Stimulated activated effector memory CD8-positive, alpha-beta T cell treated with anti-CD3 and anti-CD28 coated beads, Interleukin-12 subunit alpha, Interleukin-12 subunit beta, amount 100 ng/mL, for 72 hours (primary cell): Measurements from ENCODE around the gene SOAT1.
"Not testable (repeated sequence)": the region's sequence is repeated elsewhere in the genome, so short reads cannot be mapped to it uniquely, and the experiment has no call there.

Experiments
- ATAC-seq: fragments of 150-1000 bp; cut with Tn5 transposase; 2 replicates; pipeline ENCODE4 v1.10.0; 2021
- DNase-seq, 2 donors: peaks; one replicate each; pipeline ENCODE4 v3.0.0; 2021 to 2022; ENCODE audit warnings: low spot score in 2 of 2
- H3K27ac Mint-ChIP-seq: one replicate; pipeline ENCODE4 v1.8.0; 2022; ENCODE audit warnings: mild to moderate bottlenecking, mixed read lengths
- H3K36me3 Mint-ChIP-seq: one replicate; pipeline ENCODE4 v1.8.0; 2022; ENCODE audit warnings: mild to moderate bottlenecking, mixed read lengths
- H3K4me1 Mint-ChIP-seq: one replicate; pipeline ENCODE4 v1.8.0; 2022; ENCODE audit warnings: mixed read lengths
- H3K4me3 Mint-ChIP-seq: one replicate; pipeline ENCODE4 v1.8.0; 2022; ENCODE audit warnings: mild to moderate bottlenecking, mixed read lengths
- H3K9me3 Mint-ChIP-seq: one replicate; pipeline ENCODE4 v1.8.0; 2022; ENCODE audit warnings: mixed read lengths

Gene SOAT1

DNA sequence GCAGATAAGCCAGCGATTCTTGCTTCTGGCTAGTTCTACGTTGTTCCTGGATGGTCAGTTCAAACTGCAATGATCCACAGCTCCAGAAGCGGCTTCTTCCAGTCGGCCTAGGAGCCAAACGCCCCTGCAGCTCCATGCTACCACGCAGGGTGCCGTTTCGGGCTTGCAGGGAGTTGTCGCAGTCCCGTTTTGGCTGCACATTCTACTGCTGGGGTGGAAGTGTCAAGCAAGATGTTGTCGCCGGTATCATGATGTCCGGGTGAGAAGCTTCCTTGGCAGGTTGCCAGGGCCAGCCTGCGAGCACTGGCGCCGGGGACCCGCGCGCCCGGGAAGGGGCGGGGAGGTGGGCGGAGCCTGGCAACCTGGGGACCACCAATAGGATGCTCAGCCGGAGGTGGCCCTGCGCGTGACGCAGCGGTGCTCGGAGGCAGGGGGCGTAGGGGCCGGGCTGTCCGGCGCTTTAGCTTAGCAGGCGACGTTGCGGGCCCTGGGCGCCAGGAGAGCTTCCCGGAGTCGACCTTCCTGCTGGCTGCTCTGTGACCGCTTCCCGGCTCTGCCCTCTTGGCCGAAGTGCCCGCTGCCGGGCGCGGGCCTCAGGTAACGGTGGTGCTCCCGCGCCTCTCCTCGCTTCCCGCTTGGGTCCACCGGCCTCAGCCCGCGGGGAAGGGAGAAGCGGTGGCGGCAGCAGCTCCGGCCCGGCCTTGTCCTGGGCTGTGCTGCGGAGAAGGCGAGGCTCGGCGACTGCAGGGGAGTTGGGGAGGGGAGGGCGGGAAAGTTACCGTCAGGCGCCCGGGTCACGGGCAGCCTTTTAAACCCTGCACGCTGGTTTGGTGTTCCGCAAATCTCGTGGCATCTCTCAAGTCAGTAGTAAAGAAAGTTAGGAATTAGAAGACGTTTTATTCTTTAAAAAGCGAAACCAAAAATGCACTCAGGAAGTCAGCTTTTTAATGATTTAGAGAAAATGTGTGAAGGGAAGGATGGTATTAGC is at the start of gene SOAT1:
Gene SOAT1 (plus strand): TSS at position 458 of the 988 bp plus-strand sequence. CDS start 8,888 bp downstream, outside the sequence.
- ATAC-seq (peak; percentile 98), DNase-seq (peak; percentile 92 to 96)
- Mint-ChIP-seq H3K4me1 (peaks cover 31% of the 10 kb centered on the region), H3K27ac (peak within 1 kb of the TSS; percentile 84), H3K36me3 (peaks cover 19% of the 10 kb centered on the region), H3K9me3 (no peaks in the 10 kb centered on the region), H3K4me3 (peak within 1 kb of the TSS; percentile 76)

DNA sequence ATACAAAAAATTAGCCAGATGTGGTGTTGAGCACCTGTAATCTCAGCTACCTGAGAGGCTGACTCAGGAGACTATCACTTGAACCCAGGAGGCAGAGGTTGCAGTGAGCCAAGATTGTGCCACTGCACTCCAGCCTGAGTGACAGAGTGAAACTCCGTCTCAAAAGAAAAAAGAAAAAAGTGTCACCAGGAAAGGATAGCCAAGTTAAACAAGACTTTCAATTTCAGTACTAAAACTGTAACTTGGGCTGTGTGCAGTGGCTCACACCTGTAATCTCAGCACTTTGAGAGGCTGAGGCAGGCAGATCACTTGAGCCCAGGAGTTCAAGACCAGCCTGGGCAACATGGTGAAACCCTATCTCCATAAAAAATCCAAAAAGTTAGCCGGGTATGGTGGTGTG is 48.2 kb upstream of the SOAT1 start:
- not testable (repeated sequence) for H3K27ac Mint-ChIP-seq, ATAC-seq, H3K4me1 Mint-ChIP-seq, H3K9me3 Mint-ChIP-seq, DNase-seq, H3K36me3 Mint-ChIP-seq, H3K4me3 Mint-ChIP-seq

- DNase-seq: no peak
- no peaks in the 10 kb centered on the region for H3K9me3 Mint-ChIP-seq
- no peaks in the 10 kb centered on the region for H3K36me3 Mint-ChIP-seq
- H3K4me3 Mint-ChIP-seq: no peak overlapping the region
- H3K4me1 Mint-ChIP-seq: no peaks in the 10 kb centered on the region
- no peak for ATAC-seq
- H3K27ac Mint-ChIP-seq: no peak overlapping the region
Observed at GRCh38 chr1:179247923-179248322, 45.7 kb upstream of the SOAT1 start.

DNA sequence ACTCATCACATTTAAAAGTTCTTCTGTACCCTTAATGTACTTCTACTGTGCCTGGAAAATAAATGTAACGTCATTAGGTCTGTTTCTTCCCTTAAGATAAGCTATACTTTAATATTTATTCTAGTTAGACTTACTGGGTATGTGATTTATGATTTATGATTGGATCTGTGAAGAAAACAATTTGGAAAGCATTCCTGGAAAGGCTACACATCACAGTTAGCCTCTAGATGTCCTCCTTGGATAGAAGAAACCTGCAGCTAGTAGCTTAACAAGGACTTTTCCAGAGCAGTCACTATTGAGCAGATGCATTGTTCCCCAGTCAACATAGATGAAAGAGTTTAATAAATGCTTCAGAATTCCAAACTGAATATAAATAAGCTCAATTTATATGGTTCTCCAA is 41.9 kb upstream of the SOAT1 start:
- DNase-seq: no peak
- Mint-ChIP-seq H3K36me3 (no peaks in the 10 kb centered on the region), H3K27ac (no peak overlapping the region), H3K9me3 (no peaks in the 10 kb centered on the region), H3K4me1 (no peaks in the 10 kb centered on the region), H3K4me3 (no peak overlapping the region)
- no peak for ATAC-seq

DNA sequence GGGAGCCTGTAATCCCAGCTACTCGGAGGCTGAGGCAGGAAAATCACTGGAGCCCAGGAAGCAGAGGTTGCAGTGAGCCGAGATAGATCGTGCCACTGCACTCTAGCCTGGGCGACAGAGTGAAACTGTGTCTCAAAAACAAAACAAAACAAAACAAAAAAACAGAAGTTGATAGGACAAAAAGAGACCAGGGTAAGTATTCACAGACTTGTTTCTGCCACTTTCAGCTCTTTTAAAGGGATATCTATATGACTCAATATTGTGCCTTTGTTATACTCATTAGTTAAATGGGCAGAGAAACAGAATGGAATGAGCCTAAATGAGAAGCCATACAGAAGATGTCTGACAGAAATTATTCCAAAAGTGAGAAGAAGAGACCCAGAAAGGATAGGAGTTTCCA is 41.0 kb upstream of the SOAT1 start:
- ATAC-seq: no peak
- H3K9me3 Mint-ChIP-seq: no peaks in the 10 kb centered on the region
- DNase-seq: no peak
- H3K4me3 Mint-ChIP-seq: no peak overlapping the region
- H3K36me3 Mint-ChIP-seq: no peaks in the 10 kb centered on the region
- no peak overlapping the region for H3K27ac Mint-ChIP-seq
- no peaks in the 10 kb centered on the region for H3K4me1 Mint-ChIP-seq

DNA sequence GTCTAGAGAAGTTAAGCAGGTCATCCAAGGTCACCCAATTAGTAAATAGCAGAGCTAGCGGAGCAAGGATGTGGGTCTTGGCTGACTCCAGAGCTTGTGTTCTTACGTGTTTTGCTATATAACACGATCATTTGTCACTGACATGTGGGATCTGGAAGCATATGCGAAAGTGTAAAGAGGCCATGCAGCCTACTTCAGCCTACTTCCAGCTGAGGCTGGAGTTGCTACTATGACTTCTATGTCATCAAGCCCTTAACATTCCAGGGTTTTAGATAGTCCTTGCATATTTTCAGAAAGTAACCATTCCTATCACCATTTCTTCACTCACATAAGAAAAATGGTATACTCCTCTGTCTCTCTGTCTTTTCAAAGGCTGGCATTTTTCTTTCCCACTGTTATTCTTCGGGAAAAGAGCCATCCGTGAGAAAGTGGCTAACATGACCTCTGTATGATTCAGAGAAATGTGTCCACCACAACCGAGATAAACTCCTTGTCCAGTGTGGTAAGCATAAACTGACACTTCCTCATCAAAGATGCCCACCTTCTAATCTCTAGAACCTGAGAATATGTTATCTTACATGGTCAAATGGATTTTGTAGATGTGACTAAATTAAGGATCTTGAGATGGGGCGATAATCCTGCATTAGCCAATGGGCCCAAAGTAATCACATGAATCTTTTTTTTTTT is 40.2 kb upstream of the SOAT1 start:
- no peaks in the 10 kb centered on the region for H3K9me3 Mint-ChIP-seq
- no peaks in the 10 kb centered on the region for H3K4me1 Mint-ChIP-seq
- no peak overlapping the region for H3K4me3 Mint-ChIP-seq
- H3K36me3 Mint-ChIP-seq: no peaks in the 10 kb centered on the region
- ATAC-seq: no peak
- no peak overlapping the region for H3K27ac Mint-ChIP-seq
- DNase-seq: no peak

DNA sequence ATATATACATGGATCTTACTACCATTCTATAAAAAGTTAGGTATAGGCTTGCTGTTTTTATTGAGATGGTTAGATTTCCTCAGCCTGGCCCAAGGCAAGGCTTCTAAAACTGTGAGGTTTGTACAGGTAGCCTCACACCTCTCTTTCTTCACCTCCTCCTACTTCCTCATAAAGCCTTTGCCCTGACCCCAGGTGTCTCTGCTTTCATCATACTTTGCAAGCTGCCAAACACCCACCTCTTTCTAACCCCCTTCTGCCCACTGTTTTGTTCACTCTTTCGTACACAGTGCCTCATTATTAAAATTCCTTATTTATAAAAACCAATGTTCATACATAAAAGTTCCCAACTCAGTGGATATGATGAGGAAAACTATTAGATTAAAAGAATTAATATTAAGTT is 31.4 kb upstream of the SOAT1 start:
- no peak for DNase-seq
- Mint-ChIP-seq H3K9me3 (no peaks in the 10 kb centered on the region), H3K4me3 (no peak overlapping the region), H3K27ac (no peak overlapping the region), H3K36me3 (no peaks in the 10 kb centered on the region), H3K4me1 (no peaks in the 10 kb centered on the region)
- ATAC-seq: no peak

DNA sequence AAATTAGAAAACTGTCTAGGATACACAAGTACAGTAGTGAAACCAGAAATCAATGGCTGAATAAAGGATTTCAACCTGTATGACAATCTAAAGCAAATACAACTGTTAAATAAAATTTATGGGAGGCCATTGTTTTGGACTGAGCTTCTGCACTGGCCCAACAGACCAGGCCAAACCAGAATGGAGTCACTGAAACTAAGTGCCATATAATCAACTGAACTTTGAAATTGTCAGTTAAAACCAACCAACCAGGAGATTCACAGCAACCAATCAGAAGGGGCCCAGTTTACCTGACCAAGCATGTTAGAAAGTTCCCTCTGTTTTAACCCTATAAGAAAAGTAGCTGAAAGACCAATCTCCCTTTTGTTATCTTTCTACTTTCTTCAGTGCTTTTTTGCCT is 30.5 kb upstream of the SOAT1 start:
- no peaks in the 10 kb centered on the region for H3K36me3 Mint-ChIP-seq

GRCh38 chr1:179264507-179264906 is 29.1 kb upstream of the SOAT1 start:
- no peak for ATAC-seq
- Mint-ChIP-seq H3K4me1 (no peaks in the 10 kb centered on the region), H3K4me3 (no peak overlapping the region), H3K9me3 (no peaks in the 10 kb centered on the region), H3K36me3 (no peaks in the 10 kb centered on the region), H3K27ac (no peak overlapping the region)
- DNase-seq: no peak

More for the DNA sequence above, 30.5 kb upstream of the SOAT1 start:
- H3K4me1 Mint-ChIP-seq: no peaks in the 10 kb centered on the region
- no peak overlapping the region for H3K27ac Mint-ChIP-seq
- no peak for DNase-seq
- no peak overlapping the region for H3K4me3 Mint-ChIP-seq
- no peaks in the 10 kb centered on the region for H3K9me3 Mint-ChIP-seq
- no peak for ATAC-seq

- H3K9me3 Mint-ChIP-seq: no peaks in the 10 kb centered on the region
- H3K4me1 Mint-ChIP-seq: no peaks in the 10 kb centered on the region
- ATAC-seq (no peak), DNase-seq (no peak)
- H3K36me3 Mint-ChIP-seq: no peaks in the 10 kb centered on the region
- no peak overlapping the region for H3K27ac Mint-ChIP-seq
- no peak overlapping the region for H3K4me3 Mint-ChIP-seq
Observed at GRCh38 chr1:179269071-179269470, 24.5 kb upstream of the SOAT1 start.

DNA sequence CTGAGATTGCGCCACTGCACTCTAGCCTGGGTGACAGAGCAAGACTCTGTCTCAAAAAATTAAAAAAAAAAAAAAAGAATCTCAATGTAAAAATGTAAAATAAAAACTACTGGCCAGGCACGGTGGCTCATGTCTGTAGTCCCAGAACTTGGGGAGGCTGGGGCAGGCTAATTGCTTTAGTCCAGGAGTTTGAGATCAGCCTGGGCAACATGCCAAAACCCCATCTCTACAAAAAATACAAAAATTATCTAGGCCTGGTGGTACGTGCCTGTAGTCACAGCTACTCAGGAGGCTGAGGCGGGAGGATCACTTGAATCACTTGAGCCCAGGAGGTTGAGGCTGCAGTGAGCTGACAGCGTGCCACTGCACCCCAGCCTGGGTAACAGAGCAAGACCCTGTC is 19.2 kb upstream of the SOAT1 start:
- not testable (repeated sequence) for ATAC-seq

GRCh38 chr1:179278920-179279319 is 14.7 kb upstream of the SOAT1 start:
- H3K27ac Mint-ChIP-seq: no peak overlapping the region
- H3K4me1 Mint-ChIP-seq: no peaks in the 10 kb centered on the region
- ATAC-seq: no peak
- H3K4me3 Mint-ChIP-seq: no peak overlapping the region
- H3K36me3 Mint-ChIP-seq: no peaks in the 10 kb centered on the region
- peaks cover 3% of the 10 kb centered on the region for H3K9me3 Mint-ChIP-seq
- no peak for DNase-seq

More for the DNA sequence above, 19.2 kb upstream of the SOAT1 start:
- H3K4me1 Mint-ChIP-seq, H3K4me3 Mint-ChIP-seq, H3K27ac Mint-ChIP-seq, H3K36me3 Mint-ChIP-seq, DNase-seq, H3K9me3 Mint-ChIP-seq: not testable (repeated sequence)

DNA sequence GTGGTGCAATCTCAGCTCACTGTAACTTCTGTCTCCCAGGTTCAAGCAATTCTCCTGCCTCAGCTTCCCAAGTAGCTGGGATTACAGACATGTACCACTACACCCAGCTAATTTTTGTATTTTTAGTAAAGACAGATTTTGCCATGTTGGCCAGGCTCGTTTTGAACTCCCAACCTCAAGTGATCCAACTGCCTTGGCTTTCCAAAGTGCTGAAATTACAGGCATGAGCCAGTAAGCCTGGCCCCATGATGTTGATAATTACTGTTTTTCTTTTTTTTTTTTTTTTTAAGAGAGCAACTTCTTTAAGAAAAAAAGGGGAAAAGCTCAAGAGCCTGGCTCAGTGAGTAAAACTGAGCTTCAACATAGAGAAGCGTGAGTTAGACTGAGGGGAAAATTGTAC is 9.6 kb upstream of the SOAT1 start:
- Mint-ChIP-seq H3K36me3 (no peaks in the 10 kb centered on the region), H3K4me3 (no peak overlapping the region), H3K4me1 (no peaks in the 10 kb centered on the region), H3K9me3 (peaks cover 3% of the 10 kb centered on the region), H3K27ac (no peak overlapping the region)
- DNase-seq: no peak
- no peak for ATAC-seq

DNA sequence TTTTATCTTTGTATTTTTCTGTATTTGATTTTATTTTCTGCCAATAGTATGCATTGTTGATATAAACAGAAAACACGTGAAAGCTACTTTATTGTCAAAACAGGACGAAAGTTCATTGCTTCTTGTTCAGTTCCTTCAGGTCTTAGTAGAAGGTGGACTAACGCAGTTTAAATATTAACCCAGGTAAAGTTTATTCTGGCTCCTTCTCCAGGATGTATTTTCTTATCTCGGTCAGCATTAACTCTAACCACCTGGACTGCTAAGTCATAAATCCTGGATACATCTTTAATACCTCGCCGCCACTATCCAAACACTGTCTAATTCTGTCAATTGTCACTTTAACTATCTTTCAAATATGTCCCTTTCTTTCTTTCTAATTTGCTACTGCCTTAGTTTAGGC is 5.7 kb upstream of the SOAT1 start:
- no peaks in the 10 kb centered on the region for H3K4me1 Mint-ChIP-seq
- H3K36me3 Mint-ChIP-seq: no peaks in the 10 kb centered on the region
- ATAC-seq (no peak), DNase-seq (no peak)
- no peaks in the 10 kb centered on the region for H3K9me3 Mint-ChIP-seq
- no peak overlapping the region for H3K4me3 Mint-ChIP-seq
- no peak overlapping the region for H3K27ac Mint-ChIP-seq

DNA sequence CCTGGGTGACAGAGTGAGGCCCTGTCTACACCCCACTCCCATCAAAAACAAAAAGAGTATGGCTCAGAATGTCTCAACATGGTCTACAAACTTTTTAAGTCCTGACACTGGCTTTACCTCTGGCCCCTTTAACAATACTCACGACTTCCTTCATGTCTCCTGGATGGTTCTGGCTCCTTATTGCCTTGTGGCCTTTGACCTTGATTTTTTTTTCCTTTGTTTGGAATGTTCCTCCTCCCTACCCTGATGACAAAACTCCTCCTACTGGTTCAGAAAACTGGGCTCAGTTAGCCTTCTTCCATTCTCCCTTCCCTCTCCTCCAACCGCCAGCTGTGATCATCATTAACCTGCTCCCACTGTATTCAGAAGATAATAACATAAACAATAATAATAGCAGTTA is 4.6 kb upstream of the SOAT1 start:
- H3K36me3 Mint-ChIP-seq: no peaks in the 10 kb centered on the region
- H3K4me1 Mint-ChIP-seq: peaks cover 6% of the 10 kb centered on the region
- no peak overlapping the region for H3K4me3 Mint-ChIP-seq
- no peak overlapping the region for H3K27ac Mint-ChIP-seq
- H3K9me3 Mint-ChIP-seq: no peaks in the 10 kb centered on the region
- ATAC-seq (no peak), DNase-seq (no peak)
